ENCODE measurements around the gene CDHR4.

The CDHR4 gene

DNA sequence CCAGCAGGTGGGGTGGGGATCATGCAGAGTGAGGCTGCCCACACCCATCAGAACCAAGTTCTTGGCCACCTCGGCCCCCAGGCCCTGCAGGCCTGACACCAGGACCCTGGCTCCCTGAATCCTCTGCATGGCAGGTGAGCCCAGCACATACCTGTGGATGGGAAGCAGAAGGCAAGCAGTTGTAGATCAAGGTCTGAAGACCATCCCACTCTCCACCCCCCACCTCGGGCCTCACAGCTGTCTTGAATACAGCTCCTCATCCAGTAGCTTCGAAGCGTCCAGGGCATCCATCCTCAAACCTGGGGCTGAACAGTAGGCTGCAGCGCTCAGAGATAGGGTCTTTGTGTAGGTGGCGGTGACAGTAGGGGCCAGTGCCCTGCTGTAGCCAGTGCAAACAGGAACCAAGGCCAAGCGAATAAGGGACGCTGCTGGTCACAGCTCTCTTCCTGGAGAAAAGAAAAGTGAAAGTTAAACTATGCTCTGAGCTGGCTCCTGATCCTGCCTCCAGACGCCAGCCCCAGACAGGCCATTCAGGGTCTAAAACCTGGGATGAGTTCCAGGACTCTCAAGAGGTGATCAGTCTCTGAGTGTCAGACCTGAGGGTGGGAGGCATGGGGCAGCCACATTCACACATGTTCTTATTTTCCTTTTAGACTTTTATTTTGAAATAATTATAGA, 14.0 kb upstream of the CDHR4 start, which contains the start of gene UBA7:
Gene UBA7, minus strand, starts transcription at position 457 of the 678 bp plus-strand sequence. Its CDS starts 166 bp downstream, at position 291.
- no peak within 1 kb of the TSS for H3K9ac ChIP-seq (ENCODE audit: low read length)
- no peak within 1 kb of the TSS for H3K4me3 ChIP-seq (ENCODE audit: low read length)
- H3K9me3 ChIP-seq (ENCODE audit: control insufficient read depth, low read depth, low read length): no peaks in the 10 kb centered on the region
- H3K27ac ChIP-seq (ENCODE audit: low read length): no peak within 1 kb of the TSS
- no peaks in the 10 kb centered on the region for H3K36me3 ChIP-seq (ENCODE audit: control insufficient read depth, low read depth, low read length)
- H3K27me3 ChIP-seq (ENCODE audit: control insufficient read depth, insufficient read depth, low read length): no peaks in the 10 kb centered on the region
- no peaks in the 10 kb centered on the region for H3K4me1 ChIP-seq (ENCODE audit: control insufficient read depth, low read depth, low read length)

DNA sequence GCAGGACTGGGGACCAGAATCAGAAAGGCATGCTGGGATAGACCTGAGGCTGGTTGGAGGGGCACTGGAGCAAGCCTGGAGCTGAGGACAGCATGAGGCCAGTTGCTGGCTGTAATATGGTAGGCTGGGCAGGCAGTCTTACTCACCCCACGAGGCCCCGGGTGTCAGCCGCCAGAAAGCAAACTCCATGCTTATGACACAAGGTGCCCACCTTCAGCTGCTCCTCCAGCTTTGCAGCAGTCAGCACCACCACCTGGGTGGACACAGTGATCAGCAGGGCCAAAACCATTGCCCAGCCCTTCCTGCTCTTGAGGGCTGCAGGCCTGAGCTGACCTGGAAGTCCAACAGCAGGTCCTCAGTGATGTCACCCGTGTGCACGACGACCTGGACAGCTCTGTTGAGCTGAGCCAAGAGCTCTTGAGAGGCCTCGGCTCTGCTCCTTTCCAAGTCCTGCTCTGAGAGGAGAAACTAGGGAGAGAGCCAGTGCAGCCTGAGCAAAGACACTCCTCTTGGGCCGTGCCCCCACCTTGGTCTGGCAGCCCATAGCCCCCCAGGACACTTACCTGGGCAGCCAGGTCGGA, 13.3 kb upstream of the CDHR4 start:
- Histone ChIP-seq H3K9ac (ENCODE audit: low read length) (no peak overlapping the region), H3K9me3 (ENCODE audit: control insufficient read depth, low read depth, low read length) (no peaks in the 10 kb centered on the region), H3K4me1 (ENCODE audit: control insufficient read depth, low read depth, low read length) (no peaks in the 10 kb centered on the region), H3K36me3 (ENCODE audit: control insufficient read depth, low read depth, low read length) (no peaks in the 10 kb centered on the region), H3K27ac (ENCODE audit: low read length) (no peak overlapping the region), H3K4me3 (ENCODE audit: low read length) (no peak overlapping the region), H3K27me3 (ENCODE audit: control insufficient read depth, insufficient read depth, low read length) (no peaks in the 10 kb centered on the region)

GRCh38 chr3:49807431-49808114, 7.9 kb upstream of the CDHR4 start:
- Histone ChIP-seq H3K4me3 (ENCODE audit: low read length) (no peak overlapping the region), H3K36me3 (ENCODE audit: control insufficient read depth, low read depth, low read length) (no peaks in the 10 kb centered on the region), H3K27ac (ENCODE audit: low read length) (no peak overlapping the region), H3K4me1 (ENCODE audit: control insufficient read depth, low read depth, low read length) (peaks cover 13% of the 10 kb centered on the region), H3K9me3 (ENCODE audit: control insufficient read depth, low read depth, low read length) (no peaks in the 10 kb centered on the region), H3K27me3 (ENCODE audit: control insufficient read depth, insufficient read depth, low read length) (peaks cover 19% of the 10 kb centered on the region), H3K9ac (ENCODE audit: low read length) (no peak overlapping the region)

DNA sequence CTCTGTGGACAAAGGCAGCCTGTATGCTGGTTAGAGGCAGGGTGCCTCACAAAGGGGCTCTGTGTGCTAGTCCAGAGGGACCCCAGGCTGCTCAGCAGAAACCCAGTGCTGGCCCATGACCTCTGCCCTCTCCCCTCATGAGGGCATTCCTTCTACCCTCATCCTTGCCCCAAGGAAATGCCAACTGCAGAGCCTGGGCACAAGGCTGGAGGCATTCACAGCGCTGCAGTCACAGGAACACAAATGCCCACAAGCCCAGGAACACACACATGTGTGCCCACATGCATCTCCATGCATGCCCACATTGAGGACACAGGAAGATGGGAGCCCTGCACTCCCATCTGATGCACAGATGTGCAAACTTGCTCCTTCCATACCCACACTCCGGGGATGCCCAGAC, 7.2 kb upstream of the CDHR4 start:
- no peaks in the 10 kb centered on the region for H3K36me3 ChIP-seq (ENCODE audit: control insufficient read depth, low read depth, low read length)
- H3K9ac ChIP-seq (ENCODE audit: low read length): no peak overlapping the region
- no peak overlapping the region for H3K4me3 ChIP-seq (ENCODE audit: low read length)

GRCh38 chr3:49805897-49806701, 6.4 kb upstream of the CDHR4 start:
- Histone ChIP-seq H3K4me1 (ENCODE audit: control insufficient read depth, low read depth, low read length) (peaks cover 13% of the 10 kb centered on the region), H3K36me3 (ENCODE audit: control insufficient read depth, low read depth, low read length) (no peaks in the 10 kb centered on the region), H3K9ac (ENCODE audit: low read length) (no peak overlapping the region), H3K4me3 (ENCODE audit: low read length) (no peak overlapping the region), H3K27ac (ENCODE audit: low read length) (no peak overlapping the region), H3K27me3 (ENCODE audit: control insufficient read depth, insufficient read depth, low read length) (peaks cover 28% of the 10 kb centered on the region), H3K9me3 (ENCODE audit: control insufficient read depth, low read depth, low read length) (no peaks in the 10 kb centered on the region)

More for the DNA sequence above, 7.2 kb upstream of the CDHR4 start:
- peaks cover 13% of the 10 kb centered on the region for H3K4me1 ChIP-seq (ENCODE audit: control insufficient read depth, low read depth, low read length)
- no peak overlapping the region for H3K27ac ChIP-seq (ENCODE audit: low read length)
- H3K9me3 ChIP-seq (ENCODE audit: control insufficient read depth, low read depth, low read length): no peaks in the 10 kb centered on the region
- peaks cover 21% of the 10 kb centered on the region for H3K27me3 ChIP-seq (ENCODE audit: control insufficient read depth, insufficient read depth, low read length)

GRCh38 chr3:49805367-49805782, 5.7 kb upstream of the CDHR4 start:
- H3K27me3 ChIP-seq (ENCODE audit: control insufficient read depth, insufficient read depth, low read length): peaks cover 30% of the 10 kb centered on the region
- no peaks in the 10 kb centered on the region for H3K9me3 ChIP-seq (ENCODE audit: control insufficient read depth, low read depth, low read length)
- no peak overlapping the region for H3K9ac ChIP-seq (ENCODE audit: low read length)
- H3K4me3 ChIP-seq (ENCODE audit: low read length): no peak overlapping the region
- H3K4me1 ChIP-seq (ENCODE audit: control insufficient read depth, low read depth, low read length): peaks cover 13% of the 10 kb centered on the region
- no peaks in the 10 kb centered on the region for H3K36me3 ChIP-seq (ENCODE audit: control insufficient read depth, low read depth, low read length)
- no peak overlapping the region for H3K27ac ChIP-seq (ENCODE audit: low read length)

DNA sequence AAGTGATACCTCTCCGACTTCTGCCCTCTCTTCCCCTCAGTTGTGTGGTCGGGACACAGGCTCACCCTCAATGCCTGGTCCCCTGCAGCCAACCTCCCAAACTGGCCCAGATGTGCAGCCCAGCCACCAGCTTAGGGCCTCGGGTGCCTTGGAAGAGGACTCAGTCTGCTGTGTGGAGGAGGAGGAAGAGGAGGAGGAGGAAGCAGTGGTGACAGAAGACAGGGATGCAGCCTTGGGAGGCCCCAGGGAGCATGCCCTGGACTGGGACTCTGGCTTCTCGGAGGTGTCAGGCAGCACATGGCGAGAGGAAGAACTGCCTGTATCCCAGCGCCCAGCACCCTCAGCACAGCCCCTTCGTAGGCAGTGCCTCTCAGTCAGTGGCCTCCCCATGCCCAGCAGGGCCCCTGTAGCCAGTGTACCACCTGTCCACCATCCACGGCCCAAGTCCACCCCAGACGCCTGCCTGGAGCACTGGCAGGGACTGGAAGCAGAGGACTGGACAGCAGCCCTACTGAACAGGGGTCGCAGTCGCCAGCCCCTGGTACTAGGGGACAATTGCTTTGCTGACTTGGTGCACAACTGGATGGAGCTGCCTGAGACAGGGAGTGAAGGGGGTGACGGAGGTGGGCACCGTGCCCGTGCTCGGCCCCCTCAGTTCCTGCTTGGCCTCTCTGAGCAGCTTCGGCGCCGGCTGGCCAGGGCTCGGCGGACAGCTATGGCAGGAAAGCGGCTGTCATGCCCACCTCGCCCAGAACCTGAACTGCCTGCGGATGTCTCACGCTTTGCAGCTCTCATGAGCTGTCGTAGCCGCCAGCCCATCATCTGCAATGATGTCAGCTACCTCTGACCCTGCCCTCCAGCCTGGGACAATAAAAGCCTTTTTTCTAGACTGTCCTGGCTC, 4.7 kb upstream of the CDHR4 start:
- Histone ChIP-seq H3K27me3 (ENCODE audit: control insufficient read depth, insufficient read depth, low read length) (peaks cover 30% of the 10 kb centered on the region), H3K4me1 (ENCODE audit: control insufficient read depth, low read depth, low read length) (peaks cover 13% of the 10 kb centered on the region), H3K27ac (ENCODE audit: low read length) (no peak overlapping the region), H3K9me3 (ENCODE audit: control insufficient read depth, low read depth, low read length) (no peaks in the 10 kb centered on the region), H3K9ac (ENCODE audit: low read length) (no peak overlapping the region), H3K36me3 (ENCODE audit: control insufficient read depth, low read depth, low read length) (no peaks in the 10 kb centered on the region), H3K4me3 (ENCODE audit: low read length) (peak overlapping the region; percentile 79)

- peaks cover 30% of the 10 kb centered on the region for H3K27me3 ChIP-seq (ENCODE audit: control insufficient read depth, insufficient read depth, low read length)
- no peaks in the 10 kb centered on the region for H3K36me3 ChIP-seq (ENCODE audit: control insufficient read depth, low read depth, low read length)
- H3K4me3 ChIP-seq (ENCODE audit: low read length): peak overlapping the region; percentile 79
- no peaks in the 10 kb centered on the region for H3K9me3 ChIP-seq (ENCODE audit: control insufficient read depth, low read depth, low read length)
- H3K4me1 ChIP-seq (ENCODE audit: control insufficient read depth, low read depth, low read length): peaks cover 13% of the 10 kb centered on the region
- H3K27ac ChIP-seq (ENCODE audit: low read length): no peak overlapping the region
- H3K9ac ChIP-seq (ENCODE audit: low read length): no peak overlapping the region
Measured at GRCh38 chr3:49803465-49804140, 3.9 kb upstream of the CDHR4 start.

- peaks cover 13% of the 10 kb centered on the region for H3K4me1 ChIP-seq (ENCODE audit: control insufficient read depth, low read depth, low read length)
- peaks cover 30% of the 10 kb centered on the region for H3K27me3 ChIP-seq (ENCODE audit: control insufficient read depth, insufficient read depth, low read length)
- H3K36me3 ChIP-seq (ENCODE audit: control insufficient read depth, low read depth, low read length): no peaks in the 10 kb centered on the region
- peak within 1 kb of the TSS; percentile 79 for H3K4me3 ChIP-seq (ENCODE audit: low read length)
- no peaks in the 10 kb centered on the region for H3K9me3 ChIP-seq (ENCODE audit: control insufficient read depth, low read depth, low read length)
- no peak within 1 kb of the TSS for H3K9ac ChIP-seq (ENCODE audit: low read length)
- H3K27ac ChIP-seq (ENCODE audit: low read length): no peak within 1 kb of the TSS
Measured at GRCh38 chr3:49802719-49803464, 3.2 kb upstream of the CDHR4 start, which contains the start of gene INKA1. TSS of gene INKA1 (plus strand) at chr3:49803261. CDS start at chr3:49803393, 132 bp downstream.

- H3K9me3 ChIP-seq (ENCODE audit: control insufficient read depth, low read depth, low read length): no peaks in the 10 kb centered on the region
- no peaks in the 10 kb centered on the region for H3K36me3 ChIP-seq (ENCODE audit: control insufficient read depth, low read depth, low read length)
- no peak overlapping the region for H3K27ac ChIP-seq (ENCODE audit: low read length)
- peaks cover 30% of the 10 kb centered on the region for H3K27me3 ChIP-seq (ENCODE audit: control insufficient read depth, insufficient read depth, low read length)
- peaks cover 10% of the 10 kb centered on the region for H3K4me1 ChIP-seq (ENCODE audit: control insufficient read depth, low read depth, low read length)
- H3K9ac ChIP-seq (ENCODE audit: low read length): no peak overlapping the region
- no peak overlapping the region for H3K4me3 ChIP-seq (ENCODE audit: low read length)
Measured at GRCh38 chr3:49801160-49801559, 1.5 kb upstream of the CDHR4 start.
